K562 (cell line): ENCODE measurements around the gene UBE2L3. TPM values are rescaled to one million over a fixed set of nuclear protein-coding genes. Genes with fewer than 3 reads are reported as not detected.

Source experiments
- FOXK1 ChIP-seq: sonication (generic); formaldehyde crosslinking; IDR thresholded peaks from 2 replicates; pipeline ENCODE4 v1.8.0; 2022; ENCODE audit warnings: missing genetic modification reagents, mild to moderate bottlenecking, borderline replicate concordance
- GTF2A2 ChIP-seq: IDR thresholded peaks from 2 replicates; pipeline ENCODE4 v1.6.1; 2016; ENCODE audit warnings: mild to moderate bottlenecking, missing genetic modification characterization, missing compliant biosample characterization
- MYNN ChIP-seq, 2 experiments: sonication (generic); formaldehyde crosslinking in 1 of 2; IDR thresholded peaks; 2 replicates each; pipeline versions ENCODE4 v1.5.0 to v1.6.1; 2016 to 2020; ENCODE audit warnings: antibody characterized with exemption in 1 of 2, missing genetic modification reagents in 1 of 2
- NCOA2 ChIP-seq, 2 experiments: fragments of 450-650 bp; IDR thresholded peaks; 2 replicates each; pipeline ENCODE4 v1.6.1; 2018; ENCODE audit warnings: mild to moderate bottlenecking in 2 of 2, moderate library complexity in 1 of 2; ENCODE audit not compliant: partially characterized antibody in 2 of 2
- NFE2 ChIP-seq: IDR thresholded peaks from 2 replicates; pipeline ENCODE4 v1.6.1; 2014; ENCODE audit warnings: antibody characterized with exemption, low read depth
- SMAD1 ChIP-seq: fragments of 150-350 bp; IDR thresholded peaks from 2 replicates; pipeline ENCODE4 v1.6.1; 2014; ENCODE audit warnings: low read length, low read depth; ENCODE audit not compliant: partially characterized antibody
- SMARCB1 ChIP-seq: IDR thresholded peaks from 2 replicates; pipeline ENCODE4 v1.6.1; 2011; ENCODE audit warnings: improper control_type of control experiment, low read depth; ENCODE audit not compliant: insufficient read length
- SRF ChIP-seq, 2 experiments: fragments of 250-450, 450-650 bp in 1 of 2; sonication (Bioruptor Pico) in 1 of 2; sonication (generic) in 1 of 2; formaldehyde crosslinking; IDR thresholded peaks; 2 replicates each; pipeline versions ENCODE4 v1.5.0 to v1.5.1; 2020 to 2022; ENCODE audit warnings: mild to moderate bottlenecking in 1 of 2, missing genetic modification reagents in 1 of 2
- TCF3 ChIP-seq: sonication (generic); formaldehyde crosslinking; IDR thresholded peaks from 2 replicates; pipeline ENCODE4 v1.4.0; 2020; ENCODE audit warnings: mild to moderate bottlenecking, missing genetic modification reagents
- TEAD2 ChIP-seq: fragments of 450-650 bp; IDR thresholded peaks from 2 replicates; pipeline ENCODE4 v1.6.1; 2016; ENCODE audit warnings: missing genetic modification characterization, control low read depth, missing compliant biosample characterization
- YY1 ChIP-seq, 3 experiments: IDR thresholded peaks; 2 replicates each; pipeline ENCODE4 v1.6.1; 2011; ENCODE audit warnings: low read length in 2 of 3, mild to moderate bottlenecking in 2 of 3, moderate library complexity in 2 of 3, borderline replicate concordance in 1 of 3, control low read depth in 1 of 3, low read depth in 1 of 3; ENCODE audit not compliant: insufficient read depth in 3 of 3, insufficient replicate concordance in 2 of 3, control insufficient read depth in 1 of 3, insufficient read length in 1 of 3; ENCODE audit errors: extremely low read depth in 1 of 3
- ZNF217 ChIP-seq: sonication (generic); formaldehyde crosslinking; IDR thresholded peaks from 2 replicates; pipeline ENCODE4 v1.8.0; 2022; ENCODE audit warnings: mild to moderate bottlenecking, missing genetic modification reagents
- ZNF408 ChIP-seq: fragments of 250-450 bp; sonication (Bioruptor Pico); IDR thresholded peaks from 2 replicates; pipeline ENCODE4 v1.4.0; 2020; ENCODE audit warnings: low read depth, mild to moderate bottlenecking, moderate library complexity
- ZNF76 ChIP-seq: fragments of 250-450 bp; sonication (Bioruptor Pico); IDR thresholded peaks from 2 replicates; pipeline ENCODE4 v1.4.0; 2020; ENCODE audit warnings: mild to moderate bottlenecking, moderate library complexity, borderline replicate concordance
- polyA plus RNA-seq, 8 experiments: library from polyadenylated mRNA; depleted of rRNA in 4 of 8; stranded (reverse) in 5 of 8; unstranded in 3 of 8; fragments of >200 nt; fragmentation: Nextera tagmentation in 2 of 8; fragmentation: Illumina TruSeq in 1 of 8; extraction: Ambion mirVana in 2 of 8; extraction: Trizol in 1 of 8; gene quantifications; 2 replicates each; pipeline versions ENCODE4 v1.2.1 to v1.2.3, GENCODE V29; 2011 to 2014; ENCODE audit warnings: inconsistent platforms in 1 of 8, missing spikeins in 1 of 8
- total RNA-seq, 7 experiments: library from RNA; depleted of rRNA in 6 of 7; stranded (reverse); fragments of >200 nt in 6 of 7; fragmentation: Illumina TruSeq in 2 of 7; extraction: Trizol in 2 of 7; gene quantifications; 2 replicates each; pipeline versions ENCODE4 v1.2.1 to v1.2.3, GENCODE V29; 2011 to 2021; ENCODE audit warnings: low replicate concordance in 1 of 7
- TF ChIP-seq, protein P1 (sequence below): IDR thresholded peaks from 2 replicates; pipeline ENCODE4 v1.6.1; 2012; ENCODE audit warnings: low read depth, low read length, improper control_type of control experiment, borderline replicate concordance
- TF ChIP-seq, protein P2 (sequence below): fragments of 450-650 bp; IDR thresholded peaks from 2 replicates; pipeline ENCODE4 v1.6.1; 2018; ENCODE audit warnings: mild to moderate bottlenecking, low read depth; ENCODE audit not compliant: partially characterized antibody
- TF ChIP-seq, protein P3 (sequence below), 3 experiments: fragments of 200-800 bp in 1 of 3; fragments of 250-450 bp in 1 of 3; fragments of 450-650 bp in 1 of 3; sonication (Bioruptor Pico) in 1 of 3; sonication (Bioruptor generic) in 1 of 3; formaldehyde crosslinking in 1 of 3; IDR thresholded peaks; 2 replicates each; pipeline versions ENCODE4 v1.6.1 to v1.8.0; 2016 to 2022; ENCODE audit warnings: mild to moderate bottlenecking in 2 of 3, missing genetic modification characterization in 2 of 3, missing compliant biosample characterization in 1 of 3, moderate library complexity in 1 of 3

UBE2L3 gene
- total and polyA plus RNA-seq, 9 of the 15 experiments (the other 6 are each of a cell fraction or from before 2014, with no cell fraction given): 215 to 625 (median 285) TPM

DNA sequence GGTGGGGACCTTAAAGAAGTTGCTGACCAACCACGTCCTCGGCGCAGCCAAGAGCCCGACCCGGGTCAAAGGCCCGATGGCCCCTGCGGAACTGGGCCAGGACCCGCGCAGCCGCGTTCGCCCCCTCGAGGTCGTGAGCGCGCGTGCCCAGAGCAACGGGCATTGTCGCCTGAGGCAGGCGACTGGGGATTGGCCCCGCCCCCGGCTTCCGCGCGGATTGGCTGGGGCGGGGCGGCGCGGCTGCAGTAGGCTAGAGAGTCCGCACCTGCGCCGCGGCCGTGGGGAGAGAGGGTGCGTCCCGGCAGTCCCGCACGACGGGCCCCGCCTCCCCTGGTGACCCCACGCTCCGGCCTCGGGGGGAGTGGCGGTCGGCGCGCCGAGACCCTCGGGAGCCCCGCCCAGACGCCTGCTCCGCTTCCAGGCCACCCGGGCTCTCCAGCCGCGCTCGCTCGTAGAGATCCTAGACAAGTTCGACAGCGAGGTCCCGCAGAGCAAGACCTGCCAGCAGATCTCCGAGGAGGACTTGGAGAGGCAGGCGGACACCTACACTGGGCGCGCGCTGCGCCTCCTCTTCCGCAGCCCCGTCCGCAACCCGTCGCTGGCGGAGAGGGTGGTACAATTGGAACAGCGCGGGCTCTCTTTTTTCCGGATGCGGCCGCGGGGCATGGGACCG is 90.0 kb downstream of the UBE2L3 start (continued):
- TF ChIP-seq TEAD2 (tag): no peak
- TF ChIP-seq YY1 (IDR thresholded peaks at IDR 0.05; ENCODE audit: borderline replicate concordance in 1 of 3, control insufficient read depth in 1 of 3, extremely low read depth in 1 of 3, insufficient read depth in 3 of 3, insufficient read length in 1 of 3, insufficient replicate concordance in 2 of 3, low read depth in 1 of 3, low read length in 2 of 3): peak in 1 of 3 experiments; percentile 89
- TF ChIP-seq TCF3 (CRISPR knock-in tag): no peak
- TF ChIP-seq FOXK1 (CRISPR knock-in tag): no peak
- peak; percentile 77 for TF ChIP-seq SMAD1
- TF ChIP-seq NCOA2 (IDR thresholded peaks at IDR 0.05; ENCODE audit: partially characterized antibody in 2 of 2): no peak
- no peak for TF ChIP-seq ZNF217
- TF ChIP-seq, protein P1, sequence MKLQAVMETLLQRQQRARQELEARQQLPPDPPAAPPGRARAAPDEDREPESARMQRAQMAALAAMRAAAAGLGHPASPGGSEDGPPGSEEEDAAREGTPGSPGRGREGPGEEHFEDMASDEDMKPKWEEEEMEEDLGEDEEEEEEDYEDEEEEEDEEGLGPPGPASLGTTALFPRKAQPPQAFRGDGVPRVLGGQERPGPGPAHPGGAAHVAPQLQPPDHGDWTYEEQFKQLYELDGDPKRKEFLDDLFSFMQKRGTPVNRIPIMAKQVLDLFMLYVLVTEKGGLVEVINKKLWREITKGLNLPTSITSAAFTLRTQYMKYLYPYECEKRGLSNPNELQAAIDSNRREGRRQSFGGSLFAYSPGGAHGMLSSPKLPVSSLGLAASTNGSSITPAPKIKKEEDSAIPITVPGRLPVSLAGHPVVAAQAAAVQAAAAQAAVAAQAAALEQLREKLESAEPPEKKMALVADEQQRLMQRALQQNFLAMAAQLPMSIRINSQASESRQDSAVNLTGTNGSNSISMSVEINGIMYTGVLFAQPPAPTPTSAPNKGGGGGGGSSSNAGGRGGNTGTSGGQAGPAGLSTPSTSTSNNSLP: no peak
- TF ChIP-seq ZNF76 (CRISPR knock-in tag): no peak
- TF ChIP-seq, protein P2, sequence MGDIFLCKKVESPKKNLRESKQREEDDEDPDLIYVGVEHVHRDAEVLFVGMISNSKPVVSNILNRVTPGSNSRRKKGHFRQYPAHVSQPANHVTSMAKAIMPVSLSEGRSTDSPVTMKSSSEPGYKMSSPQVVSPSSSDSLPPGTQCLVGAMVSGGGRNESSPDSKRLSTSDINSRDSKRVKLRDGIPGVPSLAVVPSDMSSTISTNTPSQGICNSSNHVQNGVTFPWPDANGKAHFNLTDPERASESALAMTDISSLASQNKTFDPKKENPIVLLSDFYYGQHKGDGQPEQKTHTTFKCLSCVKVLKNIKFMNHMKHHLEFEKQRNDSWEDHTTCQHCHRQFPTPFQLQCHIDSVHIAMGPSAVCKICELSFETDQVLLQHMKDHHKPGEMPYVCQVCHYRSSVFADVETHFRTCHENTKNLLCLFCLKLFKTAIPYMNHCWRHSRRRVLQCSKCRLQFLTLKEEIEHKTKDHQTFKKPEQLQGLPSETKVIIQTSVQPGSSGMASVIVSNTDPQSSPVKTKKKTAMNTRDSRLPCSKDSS: no peak
- TF ChIP-seq, protein P3, sequence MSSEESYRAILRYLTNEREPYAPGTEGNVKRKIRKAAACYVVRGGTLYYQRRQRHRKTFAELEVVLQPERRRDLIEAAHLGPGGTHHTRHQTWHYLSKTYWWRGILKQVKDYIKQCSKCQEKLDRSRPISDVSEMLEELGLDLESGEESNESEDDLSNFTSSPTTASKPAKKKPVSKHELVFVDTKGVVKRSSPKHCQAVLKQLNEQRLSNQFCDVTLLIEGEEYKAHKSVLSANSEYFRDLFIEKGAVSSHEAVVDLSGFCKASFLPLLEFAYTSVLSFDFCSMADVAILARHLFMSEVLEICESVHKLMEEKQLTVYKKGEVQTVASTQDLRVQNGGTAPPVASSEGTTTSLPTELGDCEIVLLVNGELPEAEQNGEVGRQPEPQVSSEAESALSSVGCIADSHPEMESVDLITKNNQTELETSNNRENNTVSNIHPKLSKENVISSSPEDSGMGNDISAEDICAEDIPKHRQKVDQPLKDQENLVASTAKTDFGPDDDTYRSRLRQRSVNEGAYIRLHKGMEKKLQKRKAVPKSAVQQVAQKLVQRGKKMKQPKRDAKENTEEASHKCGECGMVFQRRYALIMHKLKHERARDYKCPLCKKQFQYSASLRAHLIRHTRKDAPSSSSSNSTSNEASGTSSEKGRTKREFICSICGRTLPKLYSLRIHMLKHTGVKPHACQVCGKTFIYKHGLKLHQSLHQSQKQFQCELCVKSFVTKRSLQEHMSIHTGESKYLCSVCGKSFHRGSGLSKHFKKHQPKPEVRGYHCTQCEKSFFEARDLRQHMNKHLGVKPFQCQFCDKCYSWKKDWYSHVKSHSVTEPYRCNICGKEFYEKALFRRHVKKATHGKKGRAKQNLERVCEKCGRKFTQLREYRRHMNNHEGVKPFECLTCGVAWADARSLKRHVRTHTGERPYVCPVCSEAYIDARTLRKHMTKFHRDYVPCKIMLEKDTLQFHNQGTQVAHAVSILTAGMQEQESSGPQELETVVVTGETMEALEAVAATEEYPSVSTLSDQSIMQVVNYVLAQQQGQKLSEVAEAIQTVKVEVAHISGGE (CRISPR knock-in tag; IDR thresholded peaks at IDR 0.05): no peak
- no peak for TF ChIP-seq ZNF408 (CRISPR knock-in tag)
- no peak for TF ChIP-seq GTF2A2
- TF ChIP-seq NFE2: no peak
- TF ChIP-seq MYNN (IDR thresholded peaks at IDR 0.05): no peak
- TF ChIP-seq MYNN (CRISPR knock-in tag; IDR thresholded peaks at IDR 0.05): no peak
- no peak for TF ChIP-seq SRF (CRISPR knock-in tag; IDR thresholded peaks at IDR 0.05)
- TF ChIP-seq SMARCB1: no peak
